Mammary epithelial cell (primary cell): ENCODE measurements around the gene EXOSC5.

Experiments used
- CTCF ChIP-seq, 2 donors: IDR thresholded peaks in 1 of 2; conservative IDR thresholded peaks in 1 of 2; 2 replicates each; pipeline ENCODE4 v1.5.1; 2011 to 2012; ENCODE audit warnings: inconsistent platforms in 2 of 2, low read length in 2 of 2, mild to moderate bottlenecking in 2 of 2, control low read depth in 1 of 2, low read depth in 1 of 2; ENCODE audit not compliant: insufficient read depth in 1 of 2; ENCODE audit errors: extremely low read depth in 1 of 2
- EZH2 ChIP-seq: IDR thresholded peaks from 2 replicates; pipeline ENCODE4 v1.6.1; 2012; ENCODE audit warnings: low read length, inconsistent platforms, borderline replicate concordance

GRCh38 chr19:41369769-41370168, 27.4 kb downstream of the EXOSC5 start:
- TF ChIP-seq CTCF (conservative IDR thresholded peaks at IDR 0.05 in 1 of 2, IDR thresholded peaks at IDR 0.05 in 1 of 2; ENCODE audit: extremely low read depth in 1 of 2, insufficient read depth in 1 of 2, low read depth in 1 of 2, low read length in 2 of 2): no peak
- no peak for TF ChIP-seq EZH2
